22Rv1 (cell line): ENCODE data around the gene C16orf86.

ENCODE experiments used
- H3K27ac ChIP-seq: fragments of 450-650 bp; 2 replicates; pipeline ENCODE4 v1.5.1; 2017
- ZFX ChIP-seq: fragments of 450-650 bp; IDR thresholded peaks from 2 replicates; pipeline ENCODE4 v1.6.1; 2017; ENCODE audit warnings: antibody characterized with exemption, borderline replicate concordance
- TF ChIP-seq, protein P1 (sequence below): fragments of 450-650 bp; IDR thresholded peaks from 2 replicates; pipeline ENCODE4 v1.5.1; 2017; ENCODE audit warnings: mild to moderate bottlenecking

C16orf86 gene

DNA sequence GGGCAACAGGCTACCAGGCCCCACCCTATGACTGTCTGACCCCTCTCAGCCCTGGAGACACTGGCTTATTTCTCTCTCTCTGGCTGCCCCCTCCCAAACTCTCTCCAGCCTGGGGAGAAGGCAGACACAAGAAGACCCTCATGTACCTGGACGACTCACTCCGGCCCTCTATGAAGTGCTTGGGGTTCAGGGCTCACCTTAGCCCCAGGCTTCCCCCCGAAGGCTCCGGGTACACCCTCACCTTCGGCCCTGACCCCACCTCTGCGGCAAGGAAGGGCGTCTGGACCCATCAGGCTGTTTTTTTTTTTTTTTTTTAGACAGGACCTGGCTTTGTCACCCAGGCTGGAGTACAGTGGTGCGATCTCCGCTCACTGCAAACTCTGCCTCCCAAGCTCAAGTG lies 22.6 kb upstream of the C16orf86 start:
- no peak overlapping the region for H3K27ac ChIP-seq
- TF ChIP-seq ZFX, result no peak
- TF ChIP-seq, protein P1, sequence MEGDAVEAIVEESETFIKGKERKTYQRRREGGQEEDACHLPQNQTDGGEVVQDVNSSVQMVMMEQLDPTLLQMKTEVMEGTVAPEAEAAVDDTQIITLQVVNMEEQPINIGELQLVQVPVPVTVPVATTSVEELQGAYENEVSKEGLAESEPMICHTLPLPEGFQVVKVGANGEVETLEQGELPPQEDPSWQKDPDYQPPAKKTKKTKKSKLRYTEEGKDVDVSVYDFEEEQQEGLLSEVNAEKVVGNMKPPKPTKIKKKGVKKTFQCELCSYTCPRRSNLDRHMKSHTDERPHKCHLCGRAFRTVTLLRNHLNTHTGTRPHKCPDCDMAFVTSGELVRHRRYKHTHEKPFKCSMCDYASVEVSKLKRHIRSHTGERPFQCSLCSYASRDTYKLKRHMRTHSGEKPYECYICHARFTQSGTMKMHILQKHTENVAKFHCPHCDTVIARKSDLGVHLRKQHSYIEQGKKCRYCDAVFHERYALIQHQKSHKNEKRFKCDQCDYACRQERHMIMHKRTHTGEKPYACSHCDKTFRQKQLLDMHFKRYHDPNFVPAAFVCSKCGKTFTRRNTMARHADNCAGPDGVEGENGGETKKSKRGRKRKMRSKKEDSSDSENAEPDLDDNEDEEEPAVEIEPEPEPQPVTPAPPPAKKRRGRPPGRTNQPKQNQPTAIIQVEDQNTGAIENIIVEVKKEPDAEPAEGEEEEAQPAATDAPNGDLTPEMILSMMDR, result no peak

DNA sequence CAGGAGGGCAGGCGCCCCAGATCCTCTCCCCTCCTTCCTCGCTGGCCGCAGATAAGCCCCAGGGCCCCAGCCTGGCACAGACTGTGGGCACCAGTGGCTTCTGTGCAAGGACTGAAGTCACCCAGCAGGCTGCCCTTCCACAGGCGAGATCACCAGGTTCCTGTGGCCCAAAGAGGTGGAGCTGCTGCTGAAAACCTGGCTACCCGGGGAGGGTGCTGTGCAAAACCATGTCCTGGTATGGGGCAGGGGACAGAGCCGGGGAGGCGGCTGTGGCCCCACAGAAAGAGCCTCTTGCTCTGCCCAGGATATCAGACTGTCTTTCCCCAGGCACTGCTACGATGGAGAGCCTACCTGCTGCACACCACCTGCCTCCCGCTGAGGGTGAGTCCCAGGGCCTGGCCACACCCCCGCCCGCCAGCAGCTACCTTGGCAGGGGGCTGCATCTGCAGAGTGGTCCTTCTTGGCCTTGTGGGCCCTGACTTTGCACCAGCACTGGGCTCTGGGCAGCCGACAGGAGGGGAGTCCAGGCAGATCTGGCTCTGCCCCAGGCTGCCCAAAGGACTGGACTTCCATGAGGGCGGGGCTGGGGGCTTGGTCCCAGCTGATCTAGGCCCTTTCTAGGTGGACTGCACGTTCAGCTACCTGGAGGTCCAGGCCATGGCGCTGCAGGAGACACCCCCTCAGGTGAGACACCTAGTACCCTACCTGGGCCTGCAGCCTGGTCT lies 21.1 kb upstream of the C16orf86 start:
- TF ChIP-seq, protein P1, result no peak
- TF ChIP-seq ZFX, result no peak
- H3K27ac ChIP-seq, result no peak overlapping the region

DNA sequence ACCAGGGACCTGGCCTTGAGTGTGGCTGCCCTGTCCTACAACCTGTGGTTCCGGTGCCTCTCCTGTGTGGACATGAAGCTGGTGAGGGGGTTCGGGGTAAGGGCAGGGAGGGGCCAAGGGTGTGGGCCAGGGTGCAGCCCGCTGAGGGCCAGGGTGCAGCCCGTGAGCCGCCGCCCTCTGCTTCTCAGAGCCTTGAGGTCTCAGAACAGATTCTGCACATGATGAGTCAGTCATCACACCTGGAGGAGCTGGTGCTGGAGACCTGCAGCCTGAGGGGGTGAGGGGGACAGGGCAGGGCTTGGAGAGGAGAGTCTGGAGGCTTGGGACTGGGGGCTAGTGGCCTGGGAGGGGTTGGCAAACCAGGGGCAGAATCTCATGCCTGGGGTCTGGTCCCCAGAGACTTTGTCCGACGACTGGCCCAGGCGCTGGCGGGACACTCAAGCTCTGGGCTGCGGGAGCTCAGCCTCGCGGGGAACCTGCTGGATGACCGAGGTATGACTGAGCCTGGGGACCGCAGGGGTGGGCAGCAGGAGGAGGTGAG lies 19.4 kb upstream of the C16orf86 start:
- no peak overlapping the region for H3K27ac ChIP-seq
- TF ChIP-seq, protein P1, result no peak
- TF ChIP-seq ZFX, result no peak

DNA sequence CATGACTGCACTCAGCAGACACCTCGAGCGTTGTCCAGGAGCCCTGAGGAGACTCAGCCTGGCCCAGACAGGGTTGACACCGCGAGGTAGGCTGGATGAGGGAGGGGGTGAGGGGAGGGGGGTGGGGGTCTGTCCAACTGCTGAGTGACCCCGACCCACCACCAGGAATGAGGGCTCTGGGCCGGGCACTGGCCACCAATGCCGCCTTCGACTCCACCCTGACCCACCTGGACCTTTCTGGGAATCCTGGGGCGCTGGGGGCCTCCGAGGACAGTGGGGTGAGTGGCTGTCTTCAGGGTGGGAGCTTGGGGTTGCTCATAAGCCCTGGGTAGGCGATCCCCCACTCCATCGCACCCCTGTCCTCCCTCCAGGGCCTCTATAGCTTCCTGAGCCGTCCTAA lies 18.9 kb upstream of the C16orf86 start:
- TF ChIP-seq, protein P1, result no peak
- no peak for TF ChIP-seq ZFX
- H3K27ac ChIP-seq, result no peak overlapping the region

DNA sequence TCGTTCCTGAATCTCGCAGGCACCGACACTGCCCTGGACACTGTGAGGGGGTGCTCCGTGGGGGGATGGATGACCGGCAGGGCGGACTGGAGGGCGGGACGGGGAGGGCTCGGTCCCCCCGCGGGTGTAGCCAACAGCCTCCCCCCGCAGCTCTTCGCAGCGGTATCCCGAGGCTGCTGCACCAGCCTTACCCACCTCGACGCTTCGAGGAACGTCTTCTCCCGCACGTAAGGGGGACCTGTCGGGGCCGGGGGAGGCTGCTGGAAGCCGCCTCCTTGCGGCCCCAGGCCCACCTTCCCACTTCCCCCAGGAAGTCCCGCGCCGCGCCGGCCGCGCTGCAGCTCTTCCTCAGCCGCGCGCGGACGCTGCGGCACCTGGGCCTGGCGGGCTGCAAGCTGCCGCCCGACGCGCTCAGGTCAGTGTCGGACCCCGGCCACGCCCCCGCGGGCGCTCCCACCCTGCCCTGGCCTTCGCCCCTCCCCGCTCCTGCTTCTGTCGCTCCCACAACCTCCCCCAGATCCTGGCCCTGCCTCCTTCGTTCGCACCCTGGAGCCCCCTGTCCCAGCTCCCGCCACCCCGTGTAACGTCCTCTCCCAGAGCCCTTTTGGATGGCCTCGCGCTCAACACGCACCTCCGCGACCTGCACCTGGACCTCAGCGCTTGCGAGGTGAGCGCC lies 18.4 kb upstream of the C16orf86 start:
- no peak for TF ChIP-seq ZFX
- TF ChIP-seq, protein P1, result no peak
- H3K27ac ChIP-seq, result no peak overlapping the region

DNA sequence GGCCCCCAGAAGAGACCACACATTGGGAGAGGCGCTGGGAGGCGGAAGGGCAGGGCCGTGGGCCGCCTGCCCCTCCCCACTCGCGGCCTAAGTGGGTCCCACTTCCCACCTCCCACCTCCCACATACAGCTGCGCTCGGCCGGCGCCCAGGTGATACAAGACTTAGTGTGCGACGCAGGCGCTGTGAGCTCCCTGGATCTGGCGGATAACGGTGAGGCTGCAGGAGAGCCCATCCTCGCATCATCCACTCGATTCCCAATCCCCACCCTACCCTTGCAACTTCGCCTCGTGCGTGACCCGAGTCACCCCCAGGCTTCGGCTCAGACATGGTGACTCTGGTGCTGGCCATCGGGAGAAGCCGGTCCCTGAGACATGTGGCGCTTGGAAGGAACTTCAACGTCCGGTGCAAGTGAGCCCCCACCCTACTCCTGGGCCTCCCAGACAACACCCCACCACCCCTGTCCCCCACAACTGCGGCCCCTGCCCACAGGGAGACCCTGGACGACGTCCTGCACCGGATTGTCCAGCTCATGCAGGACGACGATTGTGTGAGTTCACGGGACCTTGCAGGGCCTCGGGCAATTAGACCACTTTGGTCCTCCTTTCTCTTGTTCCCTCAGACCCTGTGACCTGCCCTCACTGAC lies 17.7 kb upstream of the C16orf86 start:
- TF ChIP-seq ZFX, result no peak
- TF ChIP-seq, protein P1, result no peak
- no peak overlapping the region for H3K27ac ChIP-seq
